NCI-H2196 (cell line): ENCODE data around the gene SH3BGRL2.
A peak's percentile ranks its signal among the peaks of the same experiment; 100 is the strongest.
"Not testable (repeated sequence)": the region's sequence is repeated elsewhere in the genome, so short reads cannot be mapped to it uniquely, and the experiment has no call there.

ENCODE experiments used
- DNase-seq: peaks from one replicate; lab custom pipeline; 2025; ENCODE audit not compliant: unreplicated experiment; lab: John Stamatoyannopoulos, UW

Gene SH3BGRL2

DNA sequence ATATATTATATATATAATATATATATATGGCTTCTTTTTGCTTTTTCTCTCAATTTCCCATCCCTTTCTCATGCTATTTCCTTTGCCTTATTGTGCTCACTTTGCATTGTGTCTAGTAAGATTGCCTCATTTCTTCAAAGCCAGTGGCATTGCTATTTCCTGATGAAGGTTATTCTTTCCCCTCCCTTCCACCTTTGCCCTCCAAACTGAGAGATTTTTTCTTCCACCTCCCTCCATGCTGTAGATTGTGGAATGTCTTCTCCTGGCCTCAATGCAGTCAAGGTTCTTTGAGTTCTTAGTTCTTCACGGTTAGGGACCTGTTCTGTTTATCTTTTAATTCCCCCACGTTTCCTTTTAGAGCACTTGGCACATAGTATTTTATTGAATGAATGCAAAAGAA lies 17.2 kb downstream of the SH3BGRL2 start:
- DNase-seq, result no peak

DNA sequence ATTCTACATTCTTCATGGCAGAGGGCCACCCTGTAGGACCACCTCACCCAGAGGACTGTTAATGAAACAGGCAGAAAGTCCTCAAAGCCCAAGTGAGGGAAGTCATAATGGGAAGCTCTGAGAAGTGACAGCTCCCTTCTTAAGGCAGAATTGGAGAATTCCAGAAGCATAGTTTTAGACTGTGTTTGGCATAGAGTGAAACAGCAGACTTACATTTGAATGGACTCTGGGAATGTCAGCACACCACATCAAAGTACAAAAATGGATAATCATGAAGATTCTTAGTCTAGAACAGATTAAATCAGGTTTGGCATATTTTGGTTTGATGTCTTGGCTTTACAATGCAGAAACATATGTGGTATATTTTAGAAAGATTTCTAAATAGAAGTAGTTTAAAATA lies 17.9 kb downstream of the SH3BGRL2 start:
- DNase-seq, result no peak

DNA sequence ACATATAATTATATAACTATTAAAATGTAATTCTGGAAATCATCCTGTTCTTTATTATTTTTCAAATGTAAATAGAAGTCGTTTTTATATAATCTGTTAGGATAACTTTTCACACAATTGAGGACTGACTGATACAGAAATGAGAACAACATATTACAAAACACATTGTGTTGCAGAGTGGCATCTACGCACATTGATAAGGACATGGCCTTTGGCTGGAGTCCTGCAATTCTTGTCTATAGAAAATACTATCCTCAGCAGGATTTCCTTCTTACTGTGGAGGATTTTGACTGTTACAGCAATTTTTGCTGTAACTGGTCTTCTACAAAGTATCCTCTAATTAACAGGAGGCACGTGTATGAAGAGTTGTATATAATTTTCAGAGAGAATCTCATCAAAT lies 19.8 kb downstream of the SH3BGRL2 start:
- no peak for DNase-seq

DNA sequence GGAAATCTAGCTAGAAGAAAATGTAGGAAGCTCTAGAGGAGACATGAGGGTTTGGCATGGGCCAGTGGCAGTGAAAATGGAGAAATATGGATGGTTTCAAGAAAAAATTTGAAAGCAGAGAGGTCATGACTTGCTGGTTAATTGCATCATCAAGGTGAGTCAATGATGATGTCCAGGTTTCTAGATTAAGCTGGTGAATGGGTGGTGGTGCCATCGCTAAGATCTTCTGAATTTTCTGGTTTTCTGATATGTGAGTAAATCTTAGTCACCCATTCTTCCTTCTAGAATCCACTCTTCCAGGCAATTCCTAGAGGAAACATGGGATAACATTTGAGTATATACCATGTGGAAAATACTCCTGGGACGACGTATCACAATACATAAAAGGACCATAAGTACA lies 25.0 kb downstream of the SH3BGRL2 start:
- no peak for DNase-seq

- no peak for DNase-seq
Observed at GRCh38 chr6:79657238-79657637, 26.1 kb downstream of the SH3BGRL2 start.

- not testable (repeated sequence) for DNase-seq
Observed at GRCh38 chr6:79663655-79664054, 32.5 kb downstream of the SH3BGRL2 start.

- no peak for DNase-seq
Observed at GRCh38 chr6:79665725-79666551, 34.8 kb downstream of the SH3BGRL2 start.

DNA sequence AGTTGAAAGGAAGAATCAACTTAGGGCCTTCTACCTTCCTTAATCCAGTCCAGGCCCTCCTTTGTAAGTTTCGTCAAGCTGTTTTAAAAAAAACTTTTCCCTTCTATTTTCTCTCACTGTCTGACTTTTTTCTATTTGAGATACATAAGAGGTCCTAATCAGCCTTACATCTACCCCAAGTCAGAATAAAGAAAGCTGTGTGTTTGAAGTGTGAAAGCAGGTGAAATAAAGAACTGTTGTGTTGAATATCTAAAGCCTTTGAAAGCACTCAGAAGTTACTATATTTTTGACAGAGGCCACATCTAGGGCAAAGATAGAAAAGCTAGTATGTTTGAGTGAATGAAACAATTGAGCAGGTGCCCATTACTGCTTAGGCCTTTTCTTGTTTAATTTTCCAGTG lies 35.5 kb downstream of the SH3BGRL2 start:
- DNase-seq, result no peak

DNA sequence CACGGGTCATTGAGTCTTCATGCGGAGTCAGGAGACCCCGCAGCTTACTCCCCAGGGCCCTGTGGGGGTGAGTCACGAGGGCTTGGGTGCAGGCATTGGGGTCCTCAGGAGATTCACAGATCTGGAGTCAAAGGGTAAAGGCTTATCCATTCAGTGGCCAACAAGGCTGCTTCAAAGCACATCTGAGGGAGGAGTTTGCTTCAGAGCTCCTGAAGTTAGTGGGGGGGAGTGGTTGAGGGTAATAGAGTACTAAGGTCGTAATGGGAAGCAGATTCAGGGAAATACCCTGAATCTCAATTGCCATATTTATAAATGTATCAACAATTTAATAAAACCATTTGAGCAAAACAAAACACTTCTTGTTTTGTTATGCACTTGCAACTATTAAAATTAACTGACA lies 37.3 kb downstream of the SH3BGRL2 start:
- DNase-seq, result no peak

- no peak for DNase-seq
Observed at GRCh38 chr6:79669766-79670165, 38.6 kb downstream of the SH3BGRL2 start.

DNA sequence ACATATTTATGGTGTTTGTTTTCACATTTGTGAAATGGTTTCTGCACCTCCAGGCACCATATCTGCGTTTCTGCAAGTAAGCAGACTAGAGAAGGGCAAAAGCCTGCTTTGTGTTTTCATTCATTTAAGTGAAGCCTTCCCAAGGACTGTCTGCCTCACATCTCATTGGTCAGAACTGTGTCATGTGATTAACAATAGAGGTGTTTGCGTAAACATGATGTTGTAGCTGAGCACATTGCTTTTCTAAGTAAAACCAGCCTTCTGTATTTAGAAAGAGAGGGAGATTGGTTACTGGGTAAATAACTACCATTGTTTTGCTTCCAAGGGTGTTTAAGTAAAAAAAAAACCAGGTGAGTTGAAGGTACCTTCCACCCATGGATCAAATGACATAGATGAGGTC lies 39.7 kb downstream of the SH3BGRL2 start:
- DNase-seq, result peak; percentile 84

GRCh38 chr6:79671600-79672266 lies 40.6 kb downstream of the SH3BGRL2 start:
- DNase-seq, result peak; percentile 80

DNA sequence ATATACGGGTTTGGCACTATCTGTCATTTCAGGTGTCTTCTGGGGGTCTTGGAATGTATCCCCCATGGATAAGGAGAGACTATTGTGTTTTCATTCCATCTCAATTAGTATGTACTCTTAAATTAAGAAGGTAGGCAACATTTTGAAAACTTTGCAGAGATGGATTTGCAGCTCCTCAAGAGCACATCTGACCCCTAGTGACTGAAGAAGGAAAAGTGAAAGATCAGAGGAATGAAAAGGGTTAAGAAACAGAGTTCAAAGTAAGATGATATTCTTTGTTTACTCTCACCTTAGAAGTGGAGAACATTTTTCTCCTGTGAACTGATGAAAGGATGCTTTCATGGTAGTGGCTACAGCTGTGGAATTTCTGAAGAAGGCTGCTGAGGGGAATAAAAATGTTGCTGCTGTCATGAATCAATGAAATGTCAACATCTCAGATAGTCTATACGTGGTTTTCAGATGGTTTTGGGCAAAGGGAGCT lies 41.5 kb downstream of the SH3BGRL2 start:
- peak; percentile 56 for DNase-seq

DNA sequence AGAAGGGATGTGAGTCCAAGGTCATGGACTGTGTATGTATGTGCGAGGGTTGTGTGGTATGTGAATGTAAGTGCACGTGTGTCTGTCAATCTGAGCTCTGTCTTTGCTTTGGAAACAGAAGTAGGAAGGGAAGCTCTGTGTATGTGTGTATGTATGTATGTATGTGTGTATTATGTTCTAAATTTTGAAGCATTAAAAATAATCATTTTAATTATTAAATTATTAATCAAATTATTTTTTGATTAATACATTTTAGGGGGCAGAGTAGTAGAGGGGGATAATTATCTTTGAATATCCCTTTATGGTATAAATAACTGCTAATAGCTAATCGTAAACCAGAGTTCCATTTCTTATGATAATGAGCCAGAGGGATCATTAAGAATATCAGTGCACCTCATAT lies 42.8 kb downstream of the SH3BGRL2 start:
- no peak for DNase-seq

DNA sequence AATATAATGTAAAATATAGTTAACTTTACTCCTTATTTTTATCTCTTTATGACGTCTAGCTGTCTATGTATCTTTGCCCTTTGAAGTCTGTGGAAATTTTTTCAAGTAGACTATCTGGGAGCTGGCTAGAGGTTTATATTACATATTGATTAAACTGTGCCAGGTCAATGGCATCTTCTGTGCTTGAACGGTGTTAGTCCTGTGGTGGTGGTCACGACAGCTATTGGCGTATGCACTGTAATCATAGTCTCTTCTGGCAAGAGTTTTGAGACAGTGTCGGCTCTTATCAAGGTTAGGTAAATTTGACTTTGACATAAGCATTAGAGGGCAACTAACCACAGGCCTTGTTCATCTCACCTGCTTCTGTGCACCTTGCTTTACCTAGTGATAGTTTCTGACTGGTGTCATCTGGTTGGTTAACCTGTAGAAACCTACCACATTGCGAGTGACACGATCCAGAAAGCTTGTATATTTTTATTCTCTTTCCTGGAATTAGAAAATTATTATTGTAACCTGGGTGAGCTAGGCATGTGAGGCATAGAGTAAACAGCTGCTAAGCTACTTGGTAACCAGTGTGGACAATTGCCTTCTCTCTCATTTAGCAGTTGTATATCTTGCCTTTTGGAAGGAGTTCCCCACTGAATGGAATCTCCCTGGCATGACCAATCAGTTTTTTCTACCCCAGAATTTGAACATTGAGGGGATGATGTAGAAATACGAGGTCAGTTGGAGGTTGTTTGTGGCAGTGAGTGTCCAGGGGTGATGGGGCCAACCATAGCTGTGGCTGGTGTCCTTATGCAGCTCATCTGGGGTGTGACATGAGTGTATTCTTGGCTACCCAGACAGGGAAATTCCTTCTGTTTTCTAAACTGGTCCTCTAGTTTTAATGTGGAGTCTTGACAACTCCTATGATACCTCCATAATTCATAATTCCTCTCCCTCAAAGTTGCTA lies 45.9 kb downstream of the SH3BGRL2 start:
- no peak for DNase-seq

DNA sequence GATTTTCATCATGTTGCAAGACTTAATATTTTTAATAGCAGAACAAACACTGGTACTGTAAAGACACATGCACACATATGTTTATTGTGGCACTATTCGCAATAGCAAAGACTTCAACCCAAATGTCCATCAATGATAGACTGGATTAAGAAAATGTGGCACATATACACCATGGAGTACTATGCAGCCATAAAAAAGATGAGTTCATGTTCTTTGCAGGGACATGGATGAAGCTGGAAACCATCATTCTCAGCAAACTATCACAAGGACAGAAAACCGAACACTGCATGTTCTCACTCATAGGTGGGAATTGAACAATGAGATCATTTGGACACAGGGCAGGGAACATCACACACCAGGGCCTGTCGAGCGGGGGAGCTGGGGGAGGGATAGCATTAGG lies 51.6 kb downstream of the SH3BGRL2 start:
- not testable (repeated sequence) for DNase-seq

GRCh38 chr6:79684876-79685275 lies 53.7 kb downstream of the SH3BGRL2 start:
- DNase-seq, result peak; percentile 24

DNA sequence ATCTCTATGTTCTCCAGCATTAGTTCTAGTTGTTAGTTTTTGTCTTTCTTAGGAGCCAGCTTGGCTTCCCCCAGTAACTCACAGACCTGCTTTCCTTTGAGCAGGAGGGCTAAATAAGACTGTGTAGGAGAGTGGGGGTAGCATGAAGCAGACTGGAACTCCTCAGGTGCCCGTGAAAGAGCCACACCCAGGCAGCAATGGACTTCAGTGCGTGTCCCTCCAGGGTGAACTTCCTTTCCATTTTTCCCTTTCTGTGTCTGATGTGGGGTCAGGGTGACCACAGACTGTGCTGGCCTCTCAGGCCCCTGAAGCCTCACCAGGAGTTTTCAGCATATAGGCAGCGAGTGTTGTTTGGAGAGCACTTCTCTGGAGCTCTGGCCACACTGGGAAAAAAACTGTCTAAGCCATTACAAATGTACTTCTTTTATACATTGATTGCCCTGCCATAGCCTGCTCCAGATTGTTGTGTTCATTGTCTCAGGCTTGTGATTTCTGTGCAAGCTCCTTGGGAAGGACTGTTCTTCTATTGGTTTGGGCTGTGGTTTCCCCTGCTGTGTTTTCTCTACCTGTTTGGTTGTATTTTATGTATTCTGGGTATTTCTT lies 55.7 kb downstream of the SH3BGRL2 start:
- DNase-seq, result no peak

DNA sequence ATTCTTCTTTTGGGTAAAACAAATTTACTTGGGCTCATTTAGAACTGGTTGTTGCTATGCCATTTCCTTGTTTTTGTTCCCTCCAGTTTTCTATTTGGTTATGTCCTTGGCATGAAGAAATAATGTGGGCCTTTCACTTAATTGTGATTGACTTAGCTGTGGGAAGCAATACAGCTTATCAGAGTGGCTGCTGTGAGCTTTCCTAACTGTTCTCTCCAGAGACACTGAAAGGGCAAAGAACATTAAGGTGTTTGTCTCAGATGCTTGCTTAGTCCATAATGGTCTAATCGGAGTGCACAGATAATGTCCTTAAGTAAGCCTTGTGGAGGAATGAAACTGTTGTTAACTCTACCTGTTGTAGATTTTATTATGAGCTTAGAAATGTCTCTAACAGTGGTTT lies 56.6 kb downstream of the SH3BGRL2 start:
- DNase-seq, result no peak

- no peak for DNase-seq
Observed at GRCh38 chr6:79694156-79694555, 63.0 kb downstream of the SH3BGRL2 start.
